ENCODE results near the gene TFR2.
A peak's percentile ranks its signal among the peaks of the same experiment; 100 is the strongest.

The TFR2 gene

DNA sequence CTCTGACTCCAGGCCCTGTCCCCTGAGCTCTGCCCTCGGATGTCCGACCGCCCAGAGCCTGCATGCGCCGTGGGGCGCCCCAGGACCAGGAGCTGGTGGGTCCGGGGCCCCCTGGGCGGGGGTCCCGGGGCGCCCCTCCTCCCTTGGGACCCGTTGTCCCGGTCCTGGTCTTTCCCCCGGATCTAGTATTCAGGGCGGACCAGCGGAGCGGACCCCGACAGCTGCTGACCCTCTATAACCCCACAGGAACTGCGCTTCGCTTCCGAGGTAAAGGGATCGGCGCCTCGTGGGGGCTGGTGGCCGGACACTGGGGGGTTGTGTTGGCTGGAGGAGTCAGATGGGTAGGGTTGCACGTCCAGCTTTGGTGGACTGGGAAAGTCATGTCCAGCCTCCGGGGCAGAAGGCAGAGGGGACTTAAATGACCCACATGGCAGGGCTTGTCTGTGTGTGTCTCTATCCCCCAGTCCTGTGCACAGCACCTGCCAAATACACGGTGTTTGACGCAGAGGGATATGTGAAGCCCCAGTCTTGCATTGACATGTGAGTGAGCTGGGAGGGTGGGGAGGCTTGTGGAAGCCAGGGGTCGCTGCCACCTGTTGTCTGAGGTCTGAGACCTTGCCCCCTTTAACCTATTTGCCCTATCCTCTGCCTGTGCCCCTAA lies 28.5 kb downstream of the TFR2 start:
- peak; percentile 36 for DNase-seq (ENCODE audit: low spot score)

DNA sequence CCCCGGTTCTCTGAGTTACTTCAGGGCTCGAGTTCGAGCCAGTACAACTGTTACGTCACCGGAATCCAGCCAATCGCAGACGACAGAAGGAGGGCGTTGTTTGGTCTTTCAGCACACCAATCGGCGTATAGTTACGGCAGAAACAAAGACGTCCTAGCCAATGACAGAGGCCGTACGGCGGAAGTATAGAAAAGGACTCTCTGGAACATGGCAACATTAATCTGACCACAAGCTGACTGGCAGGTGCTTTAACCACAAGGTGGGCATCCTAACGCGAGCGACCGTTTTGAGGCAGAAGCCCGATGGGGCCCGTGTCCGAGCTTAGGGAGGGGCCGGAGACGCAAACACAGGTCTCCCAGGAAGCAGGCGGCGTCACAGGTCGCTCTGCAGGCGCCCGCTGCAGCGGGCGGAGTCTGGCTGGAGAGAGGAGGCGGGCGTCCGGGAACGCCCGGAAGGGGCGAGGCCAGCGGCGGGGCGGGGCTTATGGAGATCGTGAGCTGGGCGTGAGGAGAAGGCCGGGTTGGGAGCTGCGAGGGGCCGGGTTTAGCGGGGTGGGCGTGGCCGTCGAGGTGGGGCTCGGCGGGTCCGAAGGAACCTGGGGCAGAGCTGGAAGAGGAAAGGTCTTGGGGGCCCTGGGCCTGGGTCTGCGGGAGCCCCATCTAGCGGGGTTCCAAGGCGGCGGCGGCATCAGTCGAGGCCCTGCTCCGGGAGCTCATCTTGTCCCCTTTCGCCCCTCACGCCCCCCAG lies 29.2 kb downstream of the TFR2 start, which contains the start of gene MOSPD3:
Gene MOSPD3, plus strand, starts transcription at position 558 of the 747 bp plus-strand sequence. CDS start 252 bp downstream, outside the sequence.
- DNase-seq (ENCODE audit: low spot score) = peak; percentile 100

DNA sequence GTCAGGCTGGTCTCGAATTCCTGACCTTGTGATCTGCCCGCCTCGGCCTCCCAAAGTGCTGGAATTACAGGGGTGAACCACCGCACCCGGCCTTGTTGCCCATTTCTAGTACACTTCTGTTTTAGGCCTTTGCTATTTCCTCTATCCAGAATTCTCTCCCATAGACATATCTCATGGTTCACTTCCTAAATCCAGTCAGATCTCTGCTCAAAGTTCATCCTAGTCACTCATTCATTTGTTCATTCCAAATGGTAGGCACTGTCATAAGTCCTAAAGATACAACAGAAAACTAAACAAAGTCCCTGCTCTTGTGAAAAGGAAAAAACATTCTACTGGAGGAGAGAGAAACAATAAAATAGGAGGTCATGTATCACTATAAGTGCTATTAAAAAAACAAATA lies 31.4 kb downstream of the TFR2 start:
- no peak for DNase-seq (ENCODE audit: low spot score)

DNA sequence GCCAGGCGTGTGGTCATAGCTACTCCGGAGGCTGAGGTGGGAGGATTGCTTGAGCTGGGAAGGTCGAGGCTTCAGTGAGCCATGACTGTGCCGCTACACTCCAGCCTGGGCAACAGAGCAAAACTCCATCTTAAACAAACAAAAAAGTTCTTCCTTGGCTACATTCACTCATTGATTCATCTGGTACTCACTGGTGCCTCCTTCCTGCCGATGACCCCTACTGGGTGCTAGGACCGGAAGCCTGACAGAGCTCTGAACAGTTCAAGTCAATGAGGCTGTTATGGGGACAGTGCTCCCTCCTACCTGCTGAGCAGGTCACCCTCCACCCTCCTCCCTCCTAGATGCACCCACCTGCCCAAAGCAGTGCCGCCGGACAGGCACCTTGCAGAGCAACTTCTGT lies 34.2 kb downstream of the TFR2 start:
- DNase-seq (ENCODE audit: low spot score) = no peak

DNA sequence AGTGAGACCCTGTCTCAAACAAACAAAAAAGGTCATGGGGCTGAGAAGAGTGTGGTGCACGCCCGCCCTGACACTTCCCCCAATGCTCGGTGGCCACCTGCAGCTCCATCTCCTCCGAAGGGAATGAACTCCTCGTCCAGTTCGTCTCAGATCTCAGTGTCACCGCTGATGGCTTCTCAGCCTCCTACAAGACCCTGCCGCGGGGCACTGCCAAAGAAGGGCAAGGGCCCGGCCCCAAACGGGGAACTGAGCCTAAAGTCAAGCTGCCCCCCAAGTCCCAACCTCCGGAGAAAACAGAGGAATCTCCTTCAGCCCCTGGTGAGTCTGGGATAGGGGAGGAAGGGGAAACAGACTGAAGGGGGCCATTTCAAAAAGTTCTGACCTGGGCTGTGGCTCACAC lies 35.0 kb downstream of the TFR2 start:
- no peak for DNase-seq (ENCODE audit: low spot score)

GRCh38 chr7:100604976-100605911 lies 36.1 kb downstream of the TFR2 start:
- peak; percentile 64 for DNase-seq (ENCODE audit: low spot score)

DNA sequence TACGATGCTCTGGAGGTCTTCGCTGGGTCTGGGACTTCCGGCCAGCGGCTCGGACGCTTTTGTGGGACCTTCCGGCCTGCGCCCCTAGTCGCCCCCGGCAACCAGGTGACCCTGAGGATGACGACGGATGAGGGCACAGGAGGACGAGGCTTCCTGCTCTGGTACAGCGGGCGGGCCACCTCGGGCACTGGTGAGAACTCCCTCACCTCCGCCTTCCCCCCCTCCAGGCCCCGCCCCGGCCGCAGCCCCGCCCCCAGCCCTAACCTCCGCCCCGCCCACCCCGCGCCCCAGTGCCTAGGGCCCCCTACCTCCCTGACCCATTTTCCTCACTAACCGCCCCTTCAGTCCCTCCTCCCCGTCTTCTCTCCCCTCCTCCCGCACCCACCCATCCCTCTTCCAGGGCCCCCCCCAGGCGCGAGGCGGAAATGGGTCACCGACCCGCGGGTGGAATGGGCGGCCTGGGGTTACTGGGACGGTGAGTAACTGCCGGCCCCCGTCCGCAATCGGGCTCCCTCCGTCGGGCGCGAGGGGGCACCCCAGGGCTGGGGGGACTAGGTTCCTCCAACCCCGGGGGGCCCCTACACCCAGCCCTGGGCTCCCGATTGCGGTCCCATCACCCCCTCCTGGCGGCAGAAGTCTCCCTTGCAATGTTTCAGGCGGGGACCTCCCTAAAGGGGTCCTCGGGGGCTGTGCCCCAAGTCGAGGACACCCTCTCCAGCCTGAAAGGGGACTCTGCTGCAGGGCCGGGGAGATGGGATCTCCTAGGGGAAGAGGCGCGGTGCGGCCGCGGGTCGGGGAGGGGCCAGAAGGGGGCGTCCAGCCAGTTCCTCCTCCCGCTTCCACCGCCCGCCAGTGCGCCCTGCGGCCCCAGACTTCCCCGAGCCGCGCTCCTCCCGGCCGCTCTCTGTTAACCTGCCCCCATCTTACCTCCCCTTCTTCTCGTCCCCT lies 37.0 kb downstream of the TFR2 start:
- DNase-seq (ENCODE audit: low spot score) = peak; percentile 85

GRCh38 chr7:100603726-100604027 lies 37.7 kb downstream of the TFR2 start:
- no peak for DNase-seq (ENCODE audit: low spot score)

GRCh38 chr7:100602889-100603725 lies 38.2 kb downstream of the TFR2 start:
- peak; percentile 45 for DNase-seq (ENCODE audit: low spot score)

- DNase-seq (ENCODE audit: low spot score) = no peak
These were observed 40.7 kb downstream of the TFR2 start for GRCh38 chr7:100600730-100601038.

- DNase-seq (ENCODE audit: low spot score) = no peak
These were observed 41.2 kb downstream of the TFR2 start for GRCh38 chr7:100599911-100600729.

GRCh38 chr7:100598425-100598824 lies 42.9 kb downstream of the TFR2 start:
- peak; percentile 46 for DNase-seq (ENCODE audit: low spot score)

GRCh38 chr7:100595188-100595587 lies 46.2 kb downstream of the TFR2 start:
- no peak for DNase-seq (ENCODE audit: low spot score)

DNA sequence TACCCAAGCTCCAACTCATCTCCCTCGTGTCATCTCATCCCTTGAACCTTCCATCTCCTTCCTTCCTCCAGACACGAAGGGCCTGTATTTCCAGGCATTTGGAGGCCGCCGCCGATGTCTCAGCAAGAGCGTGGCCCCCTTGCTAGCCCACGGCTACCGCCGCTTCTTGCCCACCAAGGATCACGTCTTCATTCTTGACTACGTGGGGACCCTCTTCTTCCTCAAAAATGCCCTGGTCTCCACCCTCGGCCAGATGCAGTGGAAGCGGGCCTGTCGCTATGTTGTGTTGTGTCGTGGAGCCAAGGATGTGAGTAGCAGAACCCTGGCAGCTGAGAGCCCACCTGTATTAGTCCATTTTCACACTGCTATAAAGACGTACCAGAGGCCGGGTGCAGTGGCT lies 49.8 kb downstream of the TFR2 start:
- DNase-seq (ENCODE audit: low spot score) = no peak

- DNase-seq (ENCODE audit: low spot score) = no peak
These were observed 51.1 kb downstream of the TFR2 start for GRCh38 chr7:100590077-100590737.

GRCh38 chr7:100589341-100589947 lies 51.9 kb downstream of the TFR2 start:
- DNase-seq (ENCODE audit: low spot score) = no peak

DNA sequence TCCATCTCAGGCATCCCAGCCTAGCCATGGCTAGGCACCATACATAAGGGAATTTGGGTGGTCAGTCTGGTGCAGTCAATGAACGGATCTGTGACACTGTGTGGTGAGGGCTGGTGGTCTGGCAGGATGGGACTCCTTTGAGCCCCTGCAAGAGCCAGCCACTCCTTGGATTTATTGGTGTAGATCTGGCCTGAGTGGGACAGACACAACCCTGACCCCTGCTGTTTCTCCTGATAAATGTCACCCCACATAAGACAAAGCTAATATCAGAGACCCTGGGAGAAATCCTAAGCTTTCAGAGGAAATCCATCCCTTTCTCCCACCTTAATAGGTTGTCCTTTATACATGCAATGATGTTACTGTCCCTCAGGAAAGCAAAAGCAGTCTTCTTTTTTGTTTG lies 52.9 kb downstream of the TFR2 start:
- DNase-seq (ENCODE audit: low spot score) = peak; percentile 69

GRCh38 chr7:100586266-100587025 lies 54.9 kb downstream of the TFR2 start, which contains the start of gene FBXO24:
Gene FBXO24 (plus strand): TSS chr7:100586328. CDS start chr7:100586626, 298 bp downstream.
- DNase-seq (ENCODE audit: low spot score) = peak; percentile 100
